SK-N-SH (cell line): ENCODE data around the gene KRT72. TPM values are rescaled to one million over a fixed set of nuclear protein-coding genes. Genes with fewer than 3 reads are reported as not detected.

Source experiments
- CTCF ChIA-PET: fragments of 300-600, 350-600 bp; formaldehyde crosslinking; extraction: SDS; loops from one replicate; lab custom pipeline; 2021; lab: Yijun Ruan, JAX
- POLR2A ChIA-PET: fragments of 350-600 bp; sonication (Branson Sonifier 250); formaldehyde crosslinking; extraction: SDS; loops from one replicate; lab custom pipeline; 2020; ENCODE audit warnings: antibody characterized with exemption, inconsistent platforms; lab: Yijun Ruan, JAX
- DNase-seq: peaks from one replicate; pipeline ENCODE4 v3.0.0; 2012
- H2AFZ ChIP-seq: fragments of 200-600 bp; sonication (generic); 2 replicates; pipeline ENCODE4 v1.8.1; 2016; ENCODE audit warnings: antibody characterized with exemption, mild to moderate bottlenecking, low read depth
- H3F3A ChIP-seq: fragments of 200-600 bp; sonication (generic); replicated peaks from 2 replicates; pipeline ENCODE3; 2016; ENCODE audit warnings: antibody characterized with exemption, mild to moderate bottlenecking; ENCODE audit not compliant: insufficient read depth
- H3K27ac ChIP-seq, 2 experiments: fragments of 200-500 bp in 1 of 2; fragments of 200-600 bp in 1 of 2; sonication (Bioruptor generic) in 1 of 2; sonication (generic), shearing (Covaris generic) in 1 of 2; 2 replicates each; pipeline versions ENCODE4 v1.5.1 to v1.6.1; 2014 to 2016; ENCODE audit warnings: low read depth in 2 of 2, inconsistent platforms in 1 of 2, low read length in 1 of 2, mild to moderate bottlenecking in 1 of 2, mixed read lengths in 1 of 2
- H3K27me3 ChIP-seq: fragments of 200-600 bp; sonication (generic), shearing (Covaris generic); 2 replicates; pipeline ENCODE4 v1.6.1; 2016; ENCODE audit warnings: mixed run types; ENCODE audit not compliant: insufficient read depth
- H3K36me3 ChIP-seq, 2 experiments: fragments of 200-500 bp in 1 of 2; fragments of 200-600 bp in 1 of 2; sonication (Bioruptor generic) in 1 of 2; sonication (generic) in 1 of 2; replicated peaks in 1 of 2; 2 replicates each; pipeline versions ENCODE3 to v1.5.1; 2014 to 2016; ENCODE audit warnings: low read length in 1 of 2, mild to moderate bottlenecking in 1 of 2; ENCODE audit not compliant: insufficient read depth in 2 of 2, control insufficient read depth in 1 of 2
- H3K4me1 ChIP-seq, 2 experiments: fragments of 200-500 bp in 1 of 2; fragments of 200-600 bp in 1 of 2; sonication (Bioruptor generic) in 1 of 2; sonication (generic), shearing (Covaris generic) in 1 of 2; 2 replicates each; pipeline versions ENCODE4 v1.5.1 to v1.6.1; 2014 to 2016; ENCODE audit warnings: low read depth in 1 of 2, low read length in 1 of 2, mixed run types in 1 of 2; ENCODE audit not compliant: insufficient read depth in 2 of 2, control insufficient read depth in 1 of 2
- H3K4me2 ChIP-seq: fragments of 200-600 bp; sonication (generic), shearing (Covaris generic); 2 replicates; pipeline ENCODE4 v1.6.1; 2017; ENCODE audit warnings: mixed run types
- H3K4me3 ChIP-seq, 2 experiments: fragments of 200-500 bp in 1 of 2; fragments of 200-600 bp in 1 of 2; sonication (Bioruptor generic) in 1 of 2; sonication (generic), shearing (Covaris generic) in 1 of 2; 2 replicates each; pipeline versions ENCODE4 v1.5.1 to v1.8.1; 2014 to 2016; ENCODE audit warnings: low read depth in 2 of 2, inconsistent platforms in 1 of 2, low read length in 1 of 2, mild to moderate bottlenecking in 1 of 2, mixed read lengths in 1 of 2, moderate library complexity in 1 of 2
- H3K79me2 ChIP-seq: fragments of 200-600 bp; sonication (generic); 2 replicates; pipeline ENCODE4 v1.8.1; 2017; ENCODE audit warnings: mild to moderate bottlenecking; ENCODE audit not compliant: insufficient read depth
- H3K9ac ChIP-seq: fragments of 200-600 bp; sonication (generic); 2 replicates; pipeline ENCODE4 v1.6.1; 2017; ENCODE audit warnings: mixed run types
- H3K9me2 ChIP-seq: fragments of 200-600 bp; sonication (generic); 2 replicates; pipeline ENCODE4 v1.6.1; 2017; ENCODE audit warnings: mixed run types
- H3K9me3 ChIP-seq: fragments of 200-600 bp; sonication (generic); 2 replicates; pipeline ENCODE4 v1.6.1; 2017; ENCODE audit warnings: mixed run types, mild to moderate bottlenecking, moderate library complexity
- H4K20me1 ChIP-seq: fragments of 200-600 bp; sonication (generic); 2 replicates; pipeline ENCODE4 v1.6.1; 2017; ENCODE audit warnings: mild to moderate bottlenecking, mixed run types; ENCODE audit not compliant: insufficient read depth
- CTCF ChIP-seq: fragments of 200-600 bp; sonication (generic); IDR thresholded peaks from 2 replicates; pipeline ENCODE4 v1.6.1; 2017; ENCODE audit warnings: antibody characterized with exemption, mild to moderate bottlenecking, moderate library complexity
- ELF1 ChIP-seq: IDR thresholded peaks from 2 replicates; pipeline ENCODE4 v1.4.0; 2012
- EZH2phosphoT487 ChIP-seq: fragments of 200-600 bp; sonication (generic); IDR thresholded peaks from 2 replicates; pipeline ENCODE4 v1.6.1; 2017; ENCODE audit warnings: low read depth, mixed run types, mild to moderate bottlenecking, antibody characterized with exemption, moderate library complexity, borderline replicate concordance
- FOXM1 ChIP-seq: IDR thresholded peaks from 2 replicates; pipeline ENCODE4 v1.4.0; 2012; ENCODE audit warnings: low read depth, mild to moderate bottlenecking
- GABPA ChIP-seq: IDR thresholded peaks from 2 replicates; pipeline ENCODE4 v1.4.0; 2012; ENCODE audit warnings: low read depth, mild to moderate bottlenecking
- MAX ChIP-seq: IDR thresholded peaks from 2 replicates; pipeline ENCODE4 v1.4.0; 2012; ENCODE audit warnings: low read depth
- NFIC ChIP-seq: IDR thresholded peaks from 2 replicates; pipeline ENCODE4 v1.4.0; 2012; ENCODE audit warnings: borderline replicate concordance
- NRF1 ChIP-seq: IDR thresholded peaks from 2 replicates; pipeline ENCODE4 v1.6.1; 2012; ENCODE audit warnings: low read depth, mild to moderate bottlenecking, low read length
- PBX3 ChIP-seq: IDR thresholded peaks from 2 replicates; pipeline ENCODE4; 2012
- POLR2AphosphoS5 ChIP-seq: IDR thresholded peaks from 2 replicates; pipeline ENCODE4 v1.6.1; 2012; ENCODE audit warnings: low read depth, low read length
- RAD21 ChIP-seq: IDR thresholded peaks from 2 replicates; pipeline ENCODE4 v1.6.1; 2012; ENCODE audit warnings: mild to moderate bottlenecking, low read length
- RCOR1 ChIP-seq: fragments of 150-350 bp; IDR thresholded peaks from 2 replicates; pipeline ENCODE4 v1.6.1; 2017; ENCODE audit warnings: antibody characterized with exemption, low read length
- REST ChIP-seq: IDR thresholded peaks from 2 replicates; pipeline ENCODE4 v1.6.1; 2012; ENCODE audit warnings: mild to moderate bottlenecking, low read depth, low read length, moderate library complexity
- RFX5 ChIP-seq: IDR thresholded peaks from 2 replicates; pipeline ENCODE4 v1.6.1; 2012; ENCODE audit warnings: mild to moderate bottlenecking, improper control_type of control experiment, low read length
- RXRA ChIP-seq: IDR thresholded peaks from 2 replicates; pipeline ENCODE4 v1.4.0; 2012; ENCODE audit warnings: low read depth, mild to moderate bottlenecking, borderline replicate concordance
- SMC3 ChIP-seq: IDR thresholded peaks from 2 replicates; pipeline ENCODE4 v1.6.1; 2012; ENCODE audit warnings: low read depth, low read length, improper control_type of control experiment
- TAF1 ChIP-seq: IDR thresholded peaks from 2 replicates; pipeline ENCODE4 v1.6.1; 2012; ENCODE audit warnings: low read depth, mild to moderate bottlenecking, low read length, moderate library complexity, borderline replicate concordance
- TCF12 ChIP-seq: IDR thresholded peaks from 2 replicates; pipeline ENCODE4 v1.4.0; 2012
- ZBTB33 ChIP-seq: IDR thresholded peaks from 2 replicates; pipeline ENCODE4 v1.4.0; 2012; ENCODE audit warnings: low read depth, borderline replicate concordance
- WGBS: methylation state at CpG from one replicate; pipeline ENCODE4 v1.1.6; 2017; ENCODE audit warnings: low lambda C conversion rate; 5-methylcytosine and 5-hydroxymethylcytosine counted together
- polyA plus RNA-seq, 3 experiments: library from polyadenylated mRNA; depleted of rRNA; stranded (reverse); fragments of >200 nt; gene quantifications; 2 replicates each; pipeline ENCODE4 v1.2.3, GENCODE V29; 2012
- TF ChIP-seq, protein P1 (sequence below): fragments of 150-350 bp; IDR thresholded peaks from 2 replicates; pipeline ENCODE4 v1.6.1; 2017; ENCODE audit warnings: antibody characterized with exemption, low read length, low read depth, borderline replicate concordance

The KRT72 gene
- polyA plus RNA-seq, 1 of the 3 experiments (the other 2 are of a cell fraction) = not detected

DNA sequence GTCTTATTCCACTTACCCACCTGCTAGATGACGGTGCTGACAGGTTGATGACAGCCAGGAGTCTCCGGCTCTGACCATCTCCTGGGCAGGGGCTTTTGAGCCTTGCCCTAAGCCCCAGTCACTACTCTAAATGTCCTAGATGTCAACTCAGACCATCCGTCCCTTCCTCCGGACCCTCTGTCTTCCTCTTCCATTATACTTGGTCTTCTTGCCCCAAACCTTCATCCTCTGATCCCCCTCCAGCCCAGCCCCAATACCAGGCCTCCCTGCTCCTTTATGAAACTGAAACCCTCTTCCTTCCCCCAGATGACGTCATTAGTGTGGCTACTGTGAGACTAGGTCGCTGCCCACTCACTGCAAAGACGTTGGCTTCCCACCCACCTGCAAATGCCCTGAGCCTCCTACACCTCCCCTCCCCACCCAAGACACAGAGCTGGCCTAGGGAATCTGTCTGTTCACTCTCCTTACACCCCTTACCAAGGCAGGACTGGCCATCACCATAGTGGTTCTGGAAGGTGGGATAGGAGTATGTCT is 58.4 kb downstream of the KRT72 start:
- Histone ChIP-seq H3K4me3 (no peak overlapping the region), H2AFZ (no peak overlapping the region), H3K9me2 (no peaks in the 10 kb centered on the region), H3K9ac (no peak overlapping the region), H3K27me3 (peaks cover 32% of the 10 kb centered on the region; the same call in 1 of the 2 replicates)
- no peak for TF ChIP-seq CTCF
- no peak for TF ChIP-seq POLR2AphosphoS5
- TF ChIP-seq GABPA = no peak
- no peak for TF ChIP-seq MAX
- no peak for TF ChIP-seq ELF1
- TF ChIP-seq RFX5 = no peak
- TF ChIP-seq PBX3 = no peak
- TF ChIP-seq NRF1 = no peak
- TF ChIP-seq SMC3 = no peak
- TF ChIP-seq NFIC = no peak
- no peak for TF ChIP-seq TAF1
- no peak for TF ChIP-seq EZH2phosphoT487
- no peak for TF ChIP-seq RAD21
- TF ChIP-seq, protein P1, sequence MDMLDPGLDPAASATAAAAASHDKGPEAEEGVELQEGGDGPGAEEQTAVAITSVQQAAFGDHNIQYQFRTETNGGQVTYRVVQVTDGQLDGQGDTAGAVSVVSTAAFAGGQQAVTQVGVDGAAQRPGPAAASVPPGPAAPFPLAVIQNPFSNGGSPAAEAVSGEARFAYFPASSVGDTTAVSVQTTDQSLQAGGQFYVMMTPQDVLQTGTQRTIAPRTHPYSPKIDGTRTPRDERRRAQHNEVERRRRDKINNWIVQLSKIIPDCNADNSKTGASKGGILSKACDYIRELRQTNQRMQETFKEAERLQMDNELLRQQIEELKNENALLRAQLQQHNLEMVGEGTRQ = no peak
- TF ChIP-seq, all 33 proteins: peak for 0
- Histone ChIP-seq H4K20me1 (no peaks in the 10 kb centered on the region), H3K4me1 (no peaks in the 10 kb centered on the region), H3K4me2 (no peak overlapping the region), H3F3A (no peaks in the 10 kb centered on the region), H3K36me3 (no peaks in the 10 kb centered on the region), H3K9me3 (no peaks in the 10 kb centered on the region), H3K79me2 (no peaks in the 10 kb centered on the region), H3K27ac (no peak overlapping the region)
- ChIA-PET CTCF (no interaction called here), POLR2A (no interaction called here)
- 25% methylated on average over 7 of the region's 7 CpGs for WGBS
- no peak for DNase-seq

- POLR2A ChIA-PET = no interaction called here
- Histone ChIP-seq H3K4me2 (no peak overlapping the region), H3K9me2 (no peaks in the 10 kb centered on the region), H3K27ac (no peak overlapping the region), H3K79me2 (no peaks in the 10 kb centered on the region), H2AFZ (no peak overlapping the region), H3K4me3 (no peak overlapping the region), H4K20me1 (no peaks in the 10 kb centered on the region), H3K36me3 (no peaks in the 10 kb centered on the region), H3K4me1 (no peaks in the 10 kb centered on the region), H3K9me3 (no peaks in the 10 kb centered on the region), H3K9ac (no peak overlapping the region), H3F3A (no peaks in the 10 kb centered on the region), H3K27me3 (peaks cover 27% of the 10 kb centered on the region; the same call in 1 of the 2 replicates)
- DNase-seq = no peak
- CTCF ChIA-PET = no interaction called here
- no peak for TF ChIP-seq FOXM1
- TF ChIP-seq TCF12 = no peak
- no peak for TF ChIP-seq RCOR1
- no peak for TF ChIP-seq ELF1
- TF ChIP-seq GABPA = no peak
- no peak for TF ChIP-seq REST
- no peak for TF ChIP-seq ZBTB33
- TF ChIP-seq RAD21 = no peak
- TF ChIP-seq RXRA = no peak
Measured at GRCh38 chr12:52542157-52542556, 59.1 kb downstream of the KRT72 start.
